Mesangial cell (primary cell): ENCODE measurements around the gene MUC16. TPM values are rescaled to one million over a fixed set of nuclear protein-coding genes. Genes with fewer than 3 reads are reported as not detected.

ENCODE experiments used
- total RNA-seq: library from RNA; depleted of rRNA; stranded (reverse); fragments of >200 nt; gene quantifications from 2 replicates; pipeline ENCODE4 v1.2.3, GENCODE V29; 2015

Gene MUC16
- total RNA-seq = under 0.01 TPM in 1 of 2 replicates, not detected in the other

DNA sequence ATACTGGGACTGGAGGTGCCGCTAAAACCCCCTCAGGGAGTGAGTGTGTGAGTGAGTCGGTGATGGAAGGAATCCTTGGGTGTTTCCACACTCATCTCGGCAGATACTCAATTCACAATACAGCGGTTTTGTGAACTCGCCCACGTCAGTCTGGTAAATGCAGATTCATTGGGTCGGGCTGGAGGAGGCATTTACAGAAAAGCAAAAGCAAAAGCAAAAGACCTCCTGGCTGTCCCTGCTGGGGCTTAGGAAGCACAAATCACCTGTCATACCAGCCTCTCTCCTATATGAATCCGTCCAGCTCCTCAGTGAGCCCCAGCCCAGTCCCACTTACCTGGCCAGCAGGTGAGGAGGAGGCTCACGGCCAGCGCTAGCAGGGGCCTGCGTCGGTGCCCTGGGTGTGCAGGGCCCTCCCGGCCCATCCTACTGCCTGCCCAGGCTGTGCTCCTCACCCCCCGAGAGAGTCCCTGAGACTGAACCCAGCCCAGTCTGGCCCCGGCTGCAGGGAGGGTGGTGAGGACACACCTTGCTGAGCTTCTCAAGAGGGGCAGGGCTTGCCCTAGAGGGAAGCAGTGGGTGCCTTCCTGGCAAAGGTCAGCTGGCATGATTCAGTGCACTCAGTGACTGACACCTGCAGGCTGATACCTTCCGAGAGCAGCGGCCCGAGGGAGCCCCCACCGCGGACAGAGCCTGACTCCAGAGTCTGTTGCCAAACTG lies at the start of gene MUC16:
Gene MUC16 (minus strand): TSS at position 475 of the 717 bp plus-strand sequence.

Other genes starting within 250 kb of the MUC16 start
- gene ZNF558, start 178.1 kb downstream of the MUC16 start, total RNA-seq = 8.8 and 20.0 TPM in 2 replicates
- gene MBD3L1, start 178.0 kb downstream of the MUC16 start, total RNA-seq = not detected in 2 replicates
- not detected in 2 replicates for gene OR1M1, start 76.7 kb upstream of the MUC16 start, total RNA-seq
- gene OR7G2, start 97.1 kb upstream of the MUC16 start, total RNA-seq = not detected in 2 replicates
- not detected in 2 replicates for gene OR7G1, start 105.4 kb upstream of the MUC16 start, total RNA-seq
- gene OR7G3, start 116.5 kb upstream of the MUC16 start, total RNA-seq = not detected in 2 replicates
- gene ZNF317, start 130.0 kb upstream of the MUC16 start, total RNA-seq = 9.6 and 16.0 TPM in 2 replicates
- 0.51 TPM in 1 of 2 replicates, not detected in the other for gene OR7D2, start 168.6 kb upstream of the MUC16 start, total RNA-seq
- gene OR7D4, start 209.2 kb upstream of the MUC16 start, total RNA-seq = not detected in 2 replicates
- not detected in 2 replicates for gene OR7E24, start 240.5 kb upstream of the MUC16 start, total RNA-seq